HCT116 (cell line): ENCODE data around the gene ABL2. TPM values are rescaled to one million over a fixed set of nuclear protein-coding genes. Genes with fewer than 3 reads are reported as not detected.

ENCODE experiments used
- ATAC-seq: fragments of 200-7000 bp; cut with Tn5 transposase; 2 replicates; pipeline ENCODE4 v1.9.1; 2020; ENCODE audit warnings: mild to moderate bottlenecking, moderate library complexity
- BruUV-seq: library from RNA; stranded (reverse); fragments of 400-500 nt; replicated peaks from 2 replicates; lab custom pipeline; 2021; lab: Mats Ljungman, UMichigan
- CTCF ChIA-PET: fragments of 300-600 bp; sonication (Branson Sonifier 250); formaldehyde crosslinking; loops from one replicate; lab custom pipeline; 2021; ENCODE audit warnings: antibody characterized with exemption; lab: Charles Lee
- POLR2A ChIA-PET: fragments of 300-600, 350-600 bp; sonication (Branson Sonifier 250); formaldehyde crosslinking; loops from one replicate; lab custom pipeline; 2021; ENCODE audit warnings: antibody characterized with exemption; lab: Charles Lee
- RAD21 ChIA-PET, 2 experiments: fragments of 300-600 bp; sonication (Branson Sonifier 250); formaldehyde crosslinking; loops; one replicate each; lab custom pipeline; 2023; ENCODE audit warnings: low total read pairs in 2 of 2; ENCODE audit not compliant: uncharacterized antibody in 2 of 2, unreplicated experiment in 2 of 2, low non-redundant PET in 1 of 2; lab: Charles Lee
- DNase-seq: peaks from one replicate; pipeline ENCODE4 v3.0.0-alpha.2; 2010; ENCODE audit warnings: low read depth, low spot score
- H2AFZ ChIP-seq: fragments of 200-600 bp; shearing (Covaris generic), sonication (generic); 2 replicates; pipeline ENCODE4 v1.6.1; 2017; ENCODE audit warnings: low read depth, mixed run types, mixed read lengths, antibody characterized with exemption, low read length; ENCODE audit not compliant: poor library complexity, severe bottlenecking
- H3K27ac ChIP-seq: 2 replicates; pipeline ENCODE4 v1.5.1; 2012; ENCODE audit warnings: low read depth, low read length
- H3K27me3 ChIP-seq: fragments of 200-600 bp; sonication (generic); 2 replicates; pipeline ENCODE4 v1.6.1; 2016; ENCODE audit warnings: mixed run types, low read length, mixed read lengths; ENCODE audit not compliant: insufficient read depth
- H3K36me3 ChIP-seq, 2 experiments: fragments of 200-500 bp in 1 of 2; fragments of 200-600 bp in 1 of 2; sonication (Bioruptor generic) in 1 of 2; sonication (generic) in 1 of 2; 2 replicates each; pipeline versions ENCODE4 v1.5.1 to v1.6.1; 2014 to 2016; ENCODE audit warnings: low read length in 2 of 2, inconsistent platforms in 1 of 2, mixed read lengths in 1 of 2, mixed run types in 1 of 2; ENCODE audit not compliant: insufficient read depth in 2 of 2, control insufficient read depth in 1 of 2
- H3K4me1 ChIP-seq, 2 experiments: fragments of 200-600 bp in 1 of 2; sonication (generic) in 1 of 2; 2 replicates each; pipeline versions ENCODE4 v1.5.1 to v1.6.1; 2012 to 2017; ENCODE audit warnings: low read length in 2 of 2, inconsistent platforms in 1 of 2, mild to moderate bottlenecking in 1 of 2, mixed read lengths in 1 of 2, mixed run types in 1 of 2, moderate library complexity in 1 of 2; ENCODE audit not compliant: insufficient read depth in 2 of 2, control insufficient read depth in 1 of 2
- H3K4me2 ChIP-seq: fragments of 200-600 bp; sonication (generic); 2 replicates; pipeline ENCODE4 v1.6.1; 2017; ENCODE audit warnings: mixed run types, low read length, mixed read lengths
- H3K4me3 ChIP-seq, 2 experiments: fragments of 200-600 bp in 1 of 2; sonication (generic) in 1 of 2; replicated peaks in 1 of 2; 2 replicates each; pipeline ENCODE4 v1.5.1; 2011 to 2016; ENCODE audit warnings: low read length in 2 of 2, control low read depth in 1 of 2, low read depth in 1 of 2, mild to moderate bottlenecking in 1 of 2, mixed read lengths in 1 of 2, mixed run types in 1 of 2
- H3K79me2 ChIP-seq: fragments of 200-600 bp; sonication (generic); 2 replicates; pipeline ENCODE4 v1.6.1; 2017; ENCODE audit warnings: mild to moderate bottlenecking, mixed run types, low read length, moderate library complexity, mixed read lengths; ENCODE audit not compliant: insufficient read depth
- H3K9ac ChIP-seq: fragments of 200-600 bp; sonication (generic); 2 replicates; pipeline ENCODE4 v1.6.1; 2016; ENCODE audit warnings: low read length, mixed read lengths
- H3K9me2 ChIP-seq: fragments of 200-600 bp; sonication (generic), shearing (Covaris generic); 2 replicates; pipeline ENCODE4 v1.6.1; 2017; ENCODE audit warnings: mixed run types, mild to moderate bottlenecking, moderate library complexity; ENCODE audit not compliant: insufficient read depth
- H3K9me3 ChIP-seq, 2 experiments: fragments of 200-500 bp in 1 of 2; fragments of 200-600 bp in 1 of 2; sonication (Bioruptor generic) in 1 of 2; sonication (generic) in 1 of 2; 2 replicates each; pipeline ENCODE4 v1.6.1; 2014 to 2017; ENCODE audit warnings: low read length in 2 of 2, mixed read lengths in 2 of 2, inconsistent platforms in 1 of 2, low read depth in 1 of 2, mild to moderate bottlenecking in 1 of 2, mixed run types in 1 of 2, moderate library complexity in 1 of 2; ENCODE audit not compliant: control insufficient read depth in 1 of 2, insufficient read depth in 1 of 2
- H4K20me1 ChIP-seq: fragments of 200-600 bp; sonication (generic), shearing (Covaris generic); 2 replicates; pipeline ENCODE4 v1.6.1; 2017; ENCODE audit warnings: mixed run types, mild to moderate bottlenecking, moderate library complexity; ENCODE audit not compliant: insufficient read depth
- CBX3 ChIP-seq: IDR thresholded peaks from 2 replicates; pipeline ENCODE4 v1.6.1; 2012; ENCODE audit warnings: low read depth
- CEBPB ChIP-seq: IDR thresholded peaks from 2 replicates; pipeline ENCODE4 v1.6.1; 2012; ENCODE audit warnings: low read depth
- EGR1 ChIP-seq: IDR thresholded peaks from 2 replicates; pipeline ENCODE4 v1.6.1; 2012; ENCODE audit warnings: low read depth
- EZH2 ChIP-seq: fragments of 200-600 bp; sonication (generic); IDR thresholded peaks from 2 replicates; pipeline ENCODE4 v1.6.1; 2017; ENCODE audit warnings: antibody characterized with exemption, mixed run types
- JUND ChIP-seq: IDR thresholded peaks from 2 replicates; pipeline ENCODE4 v1.6.1; 2012
- POLR2AphosphoS5 ChIP-seq: IDR thresholded peaks from 2 replicates; pipeline ENCODE4 v1.6.1; 2011; ENCODE audit warnings: mild to moderate bottlenecking, low read depth, low read length, moderate library complexity
- SP1 ChIP-seq: IDR thresholded peaks from 2 replicates; pipeline ENCODE4 v1.6.1; 2012; ENCODE audit warnings: low read depth
- SRF ChIP-seq: IDR thresholded peaks from 2 replicates; pipeline ENCODE4 v1.6.1; 2012; ENCODE audit warnings: low read depth
- TCF7L2 ChIP-seq: IDR thresholded peaks from 2 replicates; pipeline ENCODE4 v1.7.0; 2011; ENCODE audit warnings: borderline replicate concordance, inconsistent platforms; ENCODE audit not compliant: insufficient read depth, insufficient read length; ENCODE audit errors: extremely low read depth
- YY1 ChIP-seq: IDR thresholded peaks from 2 replicates; pipeline ENCODE4 v1.6.1; 2011; ENCODE audit warnings: low read length, low read depth, moderate library complexity, mild to moderate bottlenecking; ENCODE audit not compliant: insufficient replicate concordance; ENCODE audit errors: extremely low read depth
- ZFX ChIP-seq: fragments of 450-650 bp; IDR thresholded peaks from 2 replicates; pipeline ENCODE4 v1.6.1; 2017
- ZNF274 ChIP-seq: fragments of 200-500 bp; sonication (Bioruptor generic); IDR thresholded peaks from 2 replicates; pipeline ENCODE4 v1.6.1; 2014; ENCODE audit warnings: mild to moderate bottlenecking, low read depth, low read length, inconsistent platforms
- intact Hi-C: fragments of 100-400 bp; cut with micrococcal nuclease; formaldehyde crosslinking; loops from 2 replicates; pipeline ENCODE4 v1.10.0; 2022
- total RNA-seq: library from RNA; stranded (reverse); gene quantifications from one replicate; pipeline ENCODE4 v1.2.1, GENCODE V29; 2021; ENCODE audit not compliant: unreplicated experiment
- TF ChIP-seq, protein P1 (sequence below): IDR thresholded peaks from 2 replicates; pipeline ENCODE4 v1.6.1; 2011; ENCODE audit warnings: mild to moderate bottlenecking, low read length, moderate library complexity; ENCODE audit not compliant: insufficient replicate concordance; ENCODE audit errors: extremely low read depth
- TF ChIP-seq, protein P2 (sequence below): IDR thresholded peaks from 2 replicates; pipeline ENCODE4 v1.6.1; 2012

ABL2 gene
- total RNA-seq, 1 experiment from 2014 or later, result 22.9 TPM

DNA sequence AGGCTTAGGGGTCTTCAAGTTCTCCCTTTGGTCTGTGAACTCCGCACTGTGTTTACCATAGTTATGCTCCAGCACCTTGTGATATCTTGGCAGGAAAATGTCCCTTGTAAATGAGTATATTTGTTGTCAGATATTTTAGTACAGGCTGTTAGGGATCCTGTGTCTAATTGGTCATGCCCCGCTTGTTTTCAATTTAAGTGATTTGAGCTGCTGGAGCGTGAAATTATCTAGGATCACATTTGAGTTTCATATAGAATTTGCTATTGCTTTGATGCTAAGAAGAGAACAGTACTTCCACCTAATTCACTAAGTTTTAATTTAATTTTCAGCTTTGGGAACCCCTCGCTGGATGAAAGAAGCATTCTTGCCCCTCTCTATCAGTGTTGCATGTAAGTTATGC, 163.0 kb downstream of the ABL2 start:
- POLR2A ChIA-PET, result no interaction called here
- TF ChIP-seq TCF7L2 (no peak), EZH2 (no peak), CEBPB (no peak), JUND (no peak), SRF (no peak)

DNA sequence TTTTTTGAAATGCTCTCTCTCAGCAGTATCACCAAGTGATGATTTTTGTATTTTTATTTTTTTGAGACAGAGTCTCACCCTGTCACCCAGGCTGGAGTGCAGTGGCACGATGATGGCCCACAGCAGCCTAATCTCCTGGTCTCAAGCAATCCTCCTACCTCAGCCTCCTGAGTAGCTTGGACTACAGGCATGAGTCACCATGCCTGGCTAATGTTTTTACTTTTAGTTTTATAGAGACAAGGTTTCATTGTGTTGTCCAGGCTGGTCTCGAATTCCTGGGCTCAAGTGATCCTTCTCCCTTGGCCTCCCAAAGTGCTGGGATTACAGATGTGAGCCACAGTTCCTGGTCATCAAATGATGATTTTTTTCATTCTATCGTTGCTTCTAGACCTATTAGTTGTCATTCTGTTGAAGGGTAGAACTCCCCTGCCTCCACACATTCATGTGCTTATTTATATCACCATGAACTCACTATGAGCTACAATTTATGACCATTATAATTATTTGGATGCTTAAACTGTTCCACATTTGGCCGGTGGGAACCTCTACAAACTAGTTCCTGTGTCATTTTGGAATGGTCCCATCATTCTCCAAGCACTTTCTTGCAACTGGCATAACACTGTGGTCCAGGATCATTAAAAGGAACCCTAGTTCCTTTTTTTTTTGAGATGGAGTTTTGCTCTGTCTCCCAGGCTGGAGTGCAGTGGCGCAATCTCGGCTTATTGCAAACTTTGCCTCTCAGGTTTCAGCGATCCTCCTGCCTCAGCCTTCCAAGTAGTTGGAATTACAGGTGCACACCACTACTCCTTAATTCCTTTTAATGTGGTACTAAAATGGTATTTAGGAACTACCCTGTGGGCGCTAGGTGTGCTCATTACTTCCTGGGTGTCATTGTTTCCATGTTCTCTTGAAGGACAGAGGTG, 167.9 kb downstream of the ABL2 start:
- H3K9me2 ChIP-seq, result no peaks in the 10 kb centered on the region
- no TSS peak for BruUV-seq
- peaks cover 0 to 11% of the 10 kb centered on the region in 2 experiments; a peak in 1 of 4 replicates for H3K4me1 ChIP-seq
- no peak overlapping the region for H3K4me2 ChIP-seq
- H3K27me3 ChIP-seq, result no peaks in the 10 kb centered on the region
- ChIA-PET CTCF (interaction anchor here (0.7 kb wide), 1 partner anchor 44 kb away, joined by 3 read pairs; no protein-coding TSS in a partner anchor), POLR2A (no interaction called here), RAD21 (no interaction called here)
- no peak overlapping the region for H3K9ac ChIP-seq
- ATAC-seq (no peak), DNase-seq (no peak)
- H3K4me3 ChIP-seq, result no peak overlapping the region
- no peaks in the 10 kb centered on the region for H3K79me2 ChIP-seq
- intact Hi-C loops, result no loop called here
- H3K27ac ChIP-seq, result no peak overlapping the region
- H3K9me3 ChIP-seq, result no peaks in the 10 kb centered on the region; a peak in 1 of 4 replicates
- no peaks in the 10 kb centered on the region for H4K20me1 ChIP-seq
- H3K36me3 ChIP-seq, result peaks cover 4 to 11% of the 10 kb centered on the region in 2 experiments; a peak in 2 of 4 replicates
- H2AFZ ChIP-seq, result no peak overlapping the region
- no peak for TF ChIP-seq SP1
- TF ChIP-seq TCF7L2, result no peak
- no peak for TF ChIP-seq POLR2AphosphoS5
- no peak for TF ChIP-seq EZH2
- no peak for TF ChIP-seq EGR1
- no peak for TF ChIP-seq YY1
- TF ChIP-seq JUND, result no peak
- no peak for TF ChIP-seq ZNF274
- TF ChIP-seq ZFX, result no peak
- TF ChIP-seq, protein P1, sequence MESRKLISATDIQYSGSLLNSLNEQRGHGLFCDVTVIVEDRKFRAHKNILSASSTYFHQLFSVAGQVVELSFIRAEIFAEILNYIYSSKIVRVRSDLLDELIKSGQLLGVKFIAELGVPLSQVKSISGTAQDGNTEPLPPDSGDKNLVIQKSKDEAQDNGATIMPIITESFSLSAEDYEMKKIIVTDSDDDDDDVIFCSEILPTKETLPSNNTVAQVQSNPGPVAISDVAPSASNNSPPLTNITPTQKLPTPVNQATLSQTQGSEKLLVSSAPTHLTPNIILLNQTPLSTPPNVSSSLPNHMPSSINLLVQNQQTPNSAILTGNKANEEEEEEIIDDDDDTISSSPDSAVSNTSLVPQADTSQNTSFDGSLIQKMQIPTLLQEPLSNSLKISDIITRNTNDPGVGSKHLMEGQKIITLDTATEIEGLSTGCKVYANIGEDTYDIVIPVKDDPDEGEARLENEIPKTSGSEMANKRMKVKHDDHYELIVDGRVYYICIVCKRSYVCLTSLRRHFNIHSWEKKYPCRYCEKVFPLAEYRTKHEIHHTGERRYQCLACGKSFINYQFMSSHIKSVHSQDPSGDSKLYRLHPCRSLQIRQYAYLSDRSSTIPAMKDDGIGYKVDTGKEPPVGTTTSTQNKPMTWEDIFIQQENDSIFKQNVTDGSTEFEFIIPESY, result no peak
- TF ChIP-seq, protein P2, sequence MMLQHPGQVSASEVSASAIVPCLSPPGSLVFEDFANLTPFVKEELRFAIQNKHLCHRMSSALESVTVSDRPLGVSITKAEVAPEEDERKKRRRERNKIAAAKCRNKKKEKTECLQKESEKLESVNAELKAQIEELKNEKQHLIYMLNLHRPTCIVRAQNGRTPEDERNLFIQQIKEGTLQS, result no peak
- TF ChIP-seq CBX3, result no peak

More for the DNA sequence above, 163.0 kb downstream of the ABL2 start:
- Histone ChIP-seq H3K36me3 (peaks cover 7 to 10% of the 10 kb centered on the region in 2 experiments; a peak in 2 of 4 replicates), H3K9me3 (no peaks in the 10 kb centered on the region), H3K27me3 (no peaks in the 10 kb centered on the region), H3K4me1 (no peaks in the 10 kb centered on the region), H3K79me2 (no peaks in the 10 kb centered on the region), H3K27ac (no peak overlapping the region), H3K9ac (no peak overlapping the region), H3K4me2 (no peak overlapping the region), H2AFZ (no peak overlapping the region), H3K4me3 (no peak overlapping the region), H4K20me1 (no peaks in the 10 kb centered on the region), H3K9me2 (no peaks in the 10 kb centered on the region)
- intact Hi-C loops, result no loop called here
- DNase-seq, result no peak
- no peak for ATAC-seq
- ChIA-PET CTCF (no interaction called here), RAD21 (no interaction called here)
- BruUV-seq, result no TSS peak
